HG03565 (cell line): ENCODE data around the gene TBCD.
"Not testable (repeated sequence)": the region's sequence is repeated elsewhere in the genome, so short reads cannot be mapped to it uniquely, and the experiment has no call there.

Experiments
- ATAC-seq: cut with Tn5 transposase; IDR thresholded peaks from one replicate; pipeline ENCODE4 v1.9.1; 2021; ENCODE audit warnings: mild to moderate bottlenecking, moderate library complexity; ENCODE audit not compliant: unreplicated experiment

Gene TBCD

DNA sequence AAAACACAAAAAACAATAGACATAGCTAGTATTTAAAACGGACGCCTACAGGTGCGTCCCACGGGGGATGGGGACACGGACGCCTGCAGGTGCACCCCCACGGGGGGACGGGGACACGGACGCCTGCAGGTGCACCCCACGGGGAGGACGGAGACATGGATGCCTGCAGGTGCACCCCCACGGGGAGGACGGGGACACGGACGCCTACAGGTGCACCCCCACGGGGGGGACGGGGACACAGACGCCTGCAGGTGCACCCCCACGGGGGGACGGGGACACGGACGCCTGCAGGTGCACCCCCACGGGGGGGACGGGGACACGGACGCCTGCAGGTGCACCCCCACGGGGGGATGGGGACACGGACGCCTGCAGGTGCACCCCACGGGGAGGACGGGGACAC lies 212.6 kb downstream of the TBCD start:
- not testable (repeated sequence) for ATAC-seq

- ATAC-seq = no peak
Measured at GRCh38 chr17:82964851-82965341, 213.0 kb downstream of the TBCD start.

DNA sequence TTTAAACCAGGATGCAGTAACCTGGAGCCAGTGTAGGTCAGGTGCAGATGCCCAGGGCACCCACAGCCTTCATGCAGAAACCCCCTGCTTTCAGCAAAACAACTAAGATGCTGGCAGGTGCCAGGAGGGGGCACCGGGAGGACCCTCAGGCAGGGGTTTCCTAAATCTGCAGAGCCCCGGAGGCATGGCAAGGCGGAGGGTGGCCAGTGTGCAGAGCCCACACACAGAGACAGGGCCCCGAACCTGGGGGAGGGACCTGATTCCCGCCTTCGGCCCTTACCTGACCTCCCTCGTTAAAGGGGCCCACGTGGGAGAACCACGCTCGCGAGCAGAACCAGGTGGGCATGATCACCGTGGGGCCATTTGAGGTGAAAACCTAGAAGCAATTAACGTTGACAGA lies 213.5 kb downstream of the TBCD start:
- no peak for ATAC-seq

DNA sequence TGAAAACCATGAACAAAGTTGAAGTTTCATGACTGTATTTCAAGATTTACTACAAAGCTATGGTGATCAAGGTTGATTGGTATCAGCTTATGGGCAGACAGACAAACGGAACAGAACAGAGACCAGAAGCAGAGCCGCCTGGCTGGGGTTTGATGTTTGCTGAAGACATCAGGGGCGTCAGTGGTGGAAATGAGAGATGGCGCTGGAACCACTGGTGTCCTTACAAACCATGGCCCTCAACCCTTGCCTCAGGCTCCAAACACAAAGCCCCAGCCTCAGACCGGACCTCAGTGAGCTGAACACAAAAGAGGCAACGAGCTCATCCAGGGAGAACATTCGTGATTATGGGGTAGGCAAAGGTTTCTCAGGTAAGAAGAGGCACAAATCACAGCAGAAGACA lies 214.6 kb downstream of the TBCD start:
- ATAC-seq = no peak

DNA sequence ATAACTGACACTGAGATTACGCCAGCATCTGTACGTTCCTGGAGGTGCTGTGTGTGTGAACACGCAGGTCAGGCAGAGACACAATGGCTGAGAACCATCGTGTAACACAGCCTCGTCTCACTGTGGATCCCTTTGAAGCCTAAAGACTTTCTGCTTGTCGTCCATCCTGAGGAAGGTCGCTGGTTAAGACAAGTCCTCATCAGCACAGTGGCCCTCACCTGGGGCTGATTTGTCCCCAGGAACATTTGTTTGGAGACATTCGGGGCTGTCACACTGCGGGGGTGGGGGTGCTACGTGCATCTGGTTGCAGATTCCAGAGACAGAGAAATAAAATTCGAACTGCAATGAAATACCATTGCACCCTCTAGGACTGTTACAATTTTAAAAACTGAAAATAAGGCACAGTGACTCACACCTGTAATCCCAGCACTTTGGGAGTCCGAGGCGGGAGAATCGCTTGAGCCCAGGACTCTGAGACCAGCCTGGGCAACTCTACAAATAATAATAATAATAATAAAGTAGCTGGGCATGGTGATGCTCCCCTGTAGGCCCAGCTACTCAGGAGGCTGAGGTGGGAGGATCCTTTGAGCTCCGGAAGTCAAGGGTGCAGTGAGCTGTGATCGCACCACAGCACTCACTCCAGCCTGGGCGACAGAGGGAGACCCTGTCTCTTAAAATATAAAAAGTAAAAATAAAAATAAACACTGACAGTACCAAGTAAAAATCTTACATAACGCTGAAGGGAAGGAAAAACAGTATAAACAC lies 215.6 kb downstream of the TBCD start:
- ATAC-seq = no peak

GRCh38 chr17:82968033-82968841 lies 216.4 kb downstream of the TBCD start:
- ATAC-seq = not testable (repeated sequence)

- no peak for ATAC-seq
Measured at GRCh38 chr17:82970067-82970466, 218.2 kb downstream of the TBCD start.

- ATAC-seq = no peak
Measured at GRCh38 chr17:82970818-82971590, 219.1 kb downstream of the TBCD start.

DNA sequence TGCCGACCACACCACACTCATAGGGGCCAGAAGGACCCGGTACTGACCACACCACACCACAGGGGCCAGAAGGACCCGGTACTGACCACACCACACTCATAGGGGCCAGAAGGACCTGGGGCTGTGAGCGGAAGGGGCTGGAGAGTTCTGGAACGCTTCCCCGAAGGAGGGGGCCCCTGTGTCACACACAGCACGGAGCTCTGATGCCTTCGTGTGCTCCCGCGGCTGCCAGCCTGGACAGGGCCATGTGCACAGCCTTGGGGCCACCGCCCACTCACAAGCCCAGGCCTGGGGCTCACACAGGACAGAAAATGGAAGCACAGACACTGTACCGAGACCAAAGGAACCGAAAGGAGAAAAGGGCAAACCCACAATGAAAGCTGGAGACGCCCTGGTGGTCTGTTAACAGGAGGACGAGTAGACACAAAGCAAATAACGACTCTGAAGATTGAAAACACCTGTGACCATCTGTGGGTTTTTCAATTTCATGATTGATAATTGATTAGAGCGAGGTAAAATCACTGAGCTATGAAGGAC lies 221.0 kb downstream of the TBCD start:
- ATAC-seq = no peak

DNA sequence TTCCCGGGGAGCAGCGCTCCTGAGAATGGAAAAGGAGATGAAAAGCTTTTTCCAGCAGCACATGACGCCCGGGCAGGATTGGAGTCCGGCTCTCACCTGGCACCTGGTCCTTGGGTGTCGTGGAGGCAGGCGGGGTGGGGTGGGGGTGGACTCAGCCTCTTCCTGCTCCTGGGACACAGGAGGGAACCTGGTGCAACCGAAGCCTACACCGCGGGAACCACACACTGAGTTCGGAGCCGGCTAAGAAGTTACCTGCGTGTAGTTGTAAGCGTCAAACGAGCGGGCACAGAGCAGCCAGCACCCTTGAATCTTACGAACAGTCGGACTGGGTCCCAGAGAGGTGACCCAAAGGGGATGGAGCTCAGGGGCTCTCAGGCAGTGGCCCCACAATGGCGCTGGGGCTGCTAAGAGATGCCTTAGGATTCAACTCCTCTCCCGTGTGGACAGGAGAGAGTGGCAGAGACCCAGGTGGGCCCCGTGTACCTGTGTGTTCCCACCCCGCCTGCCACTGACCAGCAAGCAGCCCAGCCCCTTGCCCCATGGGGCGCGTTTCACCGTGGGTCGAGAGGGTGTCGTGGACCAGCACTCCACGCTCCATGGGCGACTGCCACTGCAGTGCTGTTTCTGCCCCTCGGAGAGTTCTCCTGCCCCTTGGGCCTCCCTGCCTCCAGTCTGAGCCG lies 221.7 kb downstream of the TBCD start:
- ATAC-seq = no peak

GRCh38 chr17:82974136-82974952 lies 222.5 kb downstream of the TBCD start:
- no peak for ATAC-seq

DNA sequence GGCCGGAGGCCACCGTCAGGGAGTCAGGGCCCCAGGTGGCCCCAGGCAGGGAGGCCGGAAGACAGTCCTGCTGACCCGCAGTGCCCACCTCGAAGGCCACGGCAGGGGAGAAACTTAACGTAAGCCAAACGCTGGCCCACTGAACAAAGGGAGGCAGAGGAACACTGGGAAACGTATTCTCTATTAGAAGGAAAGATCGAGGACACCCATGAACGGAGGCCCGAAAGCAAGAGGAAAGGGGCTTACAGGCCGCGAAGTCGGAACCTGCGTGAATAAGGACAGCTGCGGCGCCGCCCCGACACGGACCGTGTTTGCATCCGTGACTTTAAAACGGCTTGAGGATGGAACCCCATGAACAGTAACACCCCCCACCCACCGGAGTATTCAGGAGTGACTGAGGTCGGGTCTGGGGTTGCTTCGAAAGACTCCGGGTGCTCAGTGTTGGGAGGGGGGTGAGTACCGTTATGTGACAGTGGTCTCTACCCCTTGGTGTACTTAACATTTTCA lies 225.2 kb downstream of the TBCD start:
- no peak for ATAC-seq

DNA sequence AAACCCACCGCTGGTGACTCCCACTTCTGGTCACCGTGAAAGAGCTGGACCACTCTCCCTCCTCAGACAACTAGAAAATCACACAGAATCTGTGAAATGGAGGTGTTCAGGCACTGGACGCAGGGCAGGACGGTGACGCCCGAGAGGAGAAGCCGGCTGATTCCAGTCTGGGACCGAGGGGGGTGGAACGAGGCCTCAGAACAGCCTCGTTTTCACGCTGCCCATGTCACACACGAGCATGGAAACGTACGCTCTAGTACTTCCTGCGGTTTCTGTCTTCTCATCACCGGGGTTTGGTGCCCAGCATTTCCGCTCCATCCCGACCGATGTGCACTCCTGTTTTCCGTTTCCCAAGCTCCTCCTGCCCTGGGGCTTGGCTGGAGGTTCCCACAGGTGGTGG lies 225.7 kb downstream of the TBCD start:
- ATAC-seq = no peak

DNA sequence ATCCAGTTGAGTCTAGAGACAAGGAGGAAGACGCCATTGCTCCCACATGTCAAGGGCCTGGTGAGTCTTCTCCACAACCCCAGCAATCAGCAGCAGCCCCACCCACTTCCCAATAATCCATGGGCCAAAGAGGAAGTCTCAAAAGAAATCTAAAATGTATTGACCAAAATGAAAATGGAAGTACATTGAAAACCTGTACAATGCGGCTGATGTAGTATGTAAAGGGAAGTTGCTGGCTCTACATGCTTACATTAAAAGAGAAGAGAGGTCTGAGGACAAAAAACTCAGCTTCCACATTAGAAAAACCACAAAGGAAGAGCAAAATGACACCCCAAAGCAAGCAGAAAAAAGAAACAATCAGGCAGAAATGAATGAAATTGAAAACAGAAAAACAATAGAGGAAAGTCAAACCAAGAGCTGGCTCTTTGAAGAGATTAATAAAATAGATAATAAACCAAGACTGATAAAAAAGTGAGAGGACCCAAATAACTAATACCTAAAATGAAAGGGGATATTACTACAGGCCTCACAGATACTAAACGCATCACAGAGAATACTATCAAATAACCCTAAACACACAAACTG lies 227.0 kb downstream of the TBCD start:
- no peak for ATAC-seq

DNA sequence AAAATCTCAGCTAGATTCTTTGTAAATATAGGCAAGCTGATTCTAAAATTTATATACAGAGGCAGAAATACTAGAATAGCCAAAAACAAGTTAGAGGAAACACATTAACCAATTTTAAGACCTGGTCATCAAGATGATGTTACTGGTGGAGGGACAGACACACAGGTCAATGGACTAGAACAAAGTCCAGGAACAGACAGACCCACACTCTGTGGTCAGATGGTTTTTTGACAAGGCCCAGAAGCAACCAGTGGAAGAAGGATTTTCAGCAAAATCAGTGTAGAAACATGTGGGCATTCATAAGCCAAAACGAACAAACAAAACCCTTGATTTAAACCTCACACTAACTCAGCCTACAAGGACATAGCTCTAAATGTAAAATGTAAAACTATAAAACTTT lies 227.9 kb downstream of the TBCD start:
- ATAC-seq = no peak

DNA sequence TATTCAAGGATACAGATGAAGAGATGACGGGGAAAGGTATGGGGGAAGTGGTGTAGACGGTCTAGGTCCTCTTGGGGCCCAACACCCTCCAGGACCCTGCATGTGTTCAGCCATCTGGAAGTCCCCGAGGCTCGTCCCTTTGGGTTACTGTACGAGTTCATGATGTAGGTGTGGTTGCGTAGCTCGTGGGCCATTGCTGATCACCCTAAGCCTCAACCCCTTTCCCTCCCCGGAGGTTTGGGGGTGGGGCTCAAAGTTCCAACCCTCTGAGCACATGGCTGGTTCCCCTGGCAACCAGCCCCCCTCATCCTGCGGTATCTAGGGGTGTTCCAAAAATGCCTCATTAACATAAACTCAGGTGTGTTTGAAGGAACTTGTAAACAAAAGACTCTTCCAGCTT lies 228.8 kb downstream of the TBCD start:
- no peak for ATAC-seq

DNA sequence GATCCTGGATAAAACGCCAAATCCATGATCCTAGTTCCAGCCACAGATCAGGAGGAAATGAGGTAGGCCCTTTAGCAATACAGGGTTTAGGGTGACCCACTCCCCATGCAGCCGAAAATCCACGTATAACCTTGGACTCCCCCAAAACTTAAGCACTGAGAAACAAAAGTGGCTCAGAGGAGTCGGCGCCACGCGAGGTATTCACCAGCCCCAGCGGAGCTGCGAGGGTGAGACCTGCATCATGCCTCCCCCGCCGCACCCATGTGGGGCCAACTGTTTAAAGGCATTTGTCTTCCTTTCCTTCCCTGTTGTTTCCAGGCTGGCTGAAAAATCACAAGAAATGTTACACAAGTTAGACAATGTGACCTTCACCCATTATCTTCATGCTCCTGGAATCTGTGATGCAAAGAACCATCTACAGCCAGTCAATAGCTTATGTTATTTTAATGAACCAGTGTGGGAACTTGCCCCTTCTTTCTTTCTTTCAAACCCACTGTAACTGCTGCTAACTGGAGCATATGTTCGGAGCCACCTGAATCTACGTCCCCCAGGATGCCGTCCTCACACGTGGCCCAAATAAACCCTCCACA lies 229.4 kb downstream of the TBCD start:
- no peak for ATAC-seq

DNA sequence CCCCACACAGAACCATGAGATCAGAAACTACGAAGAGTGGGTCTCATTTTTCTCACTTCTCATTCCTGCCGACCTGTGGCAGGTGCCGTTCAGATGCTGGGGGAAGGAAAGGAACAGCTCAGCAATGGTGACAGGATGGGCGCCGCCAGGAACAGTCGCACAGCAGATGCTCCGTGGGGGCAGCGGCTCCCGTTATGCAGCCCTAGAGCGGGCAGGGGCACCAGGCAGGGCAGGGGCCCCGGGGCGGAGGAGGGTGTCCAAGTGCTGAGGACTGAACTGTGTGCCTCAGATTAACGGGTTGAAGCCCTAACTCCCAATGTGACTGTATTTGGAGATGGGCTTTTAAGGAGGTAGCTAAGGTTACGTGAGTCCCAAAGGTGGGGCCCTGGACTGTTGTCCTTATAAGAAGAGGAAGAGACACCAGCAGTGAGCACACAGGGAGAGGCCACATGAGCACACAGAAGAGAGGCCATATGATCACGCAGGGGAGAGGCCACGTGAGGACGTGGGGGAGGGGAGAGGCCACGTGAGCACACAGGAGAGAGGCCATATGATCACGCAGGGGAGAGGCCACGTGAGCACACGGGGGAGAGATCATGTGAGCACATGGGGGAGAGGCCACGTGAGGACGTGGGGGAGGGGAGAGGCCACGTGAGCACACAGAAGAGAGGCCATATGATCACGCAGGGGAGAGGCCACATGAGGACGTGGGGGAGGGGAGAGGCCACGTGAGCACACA lies 231.8 kb downstream of the TBCD start:
- ATAC-seq = no peak
